ENCODE measurements around the gene UBTD2. TPM values are rescaled to one million over a fixed set of nuclear protein-coding genes. Genes with fewer than 3 reads are reported as not detected.

UBTD2 gene
- total RNA-seq, 2 donors from 2014 or later, result 16.1 to 17.8 TPM

DNA sequence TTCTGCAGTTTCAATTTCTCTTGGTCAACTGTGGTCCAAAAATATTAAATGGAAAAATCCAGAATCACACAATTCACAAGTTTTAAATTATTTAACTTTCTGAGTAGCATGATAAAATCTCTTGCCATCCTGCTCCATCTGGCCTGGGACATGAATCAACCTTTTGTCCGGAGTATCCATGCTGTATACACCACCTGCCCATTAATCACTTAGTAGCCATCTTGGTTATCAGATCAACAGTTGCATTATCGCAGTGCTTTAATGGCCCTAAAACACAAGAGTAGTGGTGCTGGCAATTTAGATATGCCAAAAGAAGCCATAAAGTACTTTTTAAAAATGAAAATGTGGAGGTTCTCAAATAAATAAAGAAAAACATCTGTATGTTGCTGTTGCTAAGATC lies 64.3 kb downstream of the UBTD2 start:
- no peak for TF ChIP-seq CTCF (IDR thresholded peaks at IDR 0.05)
- ATAC-seq (ENCODE audit: insufficient number of reproducible peaks, low FRiP score, low read depth), result no peak

GRCh38 chr5:172216345-172216744 lies 67.2 kb downstream of the UBTD2 start:
- Histone ChIP-seq H3K27ac (no peak overlapping the region), H3K27me3 (replicated peaks; ENCODE audit: insufficient read depth) (no peaks in the 10 kb centered on the region), H3K4me3 (no peak overlapping the region), H3K36me3 (peaks cover 6% of the 10 kb centered on the region), H3K4me1 (ENCODE audit: control insufficient read depth in 1 of 2, low read depth in 2 of 2) (no peaks in the 10 kb centered on the region), H3K9me3 (peaks cover 5% of the 10 kb centered on the region)
- DNase-seq (ENCODE audit: low spot score) (no peak), ATAC-seq (ENCODE audit: insufficient number of reproducible peaks, low FRiP score, low read depth) (no peak)
- no peak for TF ChIP-seq CTCF (IDR thresholded peaks at IDR 0.05)

More for the DNA sequence above, 64.3 kb downstream of the UBTD2 start:
- no peak for DNase-seq (ENCODE audit: low spot score)
- no peaks in the 10 kb centered on the region for H3K27me3 ChIP-seq (replicated peaks; ENCODE audit: insufficient read depth)
- H3K4me1 ChIP-seq (ENCODE audit: control insufficient read depth in 1 of 2, low read depth in 2 of 2), result no peaks in the 10 kb centered on the region
- H3K36me3 ChIP-seq, result peaks cover 3% of the 10 kb centered on the region
- H3K27ac ChIP-seq, result no peak overlapping the region
- no peak overlapping the region for H3K4me3 ChIP-seq
- H3K9me3 ChIP-seq, result peaks cover 5% of the 10 kb centered on the region

GRCh38 chr5:172213126-172213525 lies 70.4 kb downstream of the UBTD2 start:
- peaks cover 16% of the 10 kb centered on the region for H3K36me3 ChIP-seq
- no peak for TF ChIP-seq CTCF (IDR thresholded peaks at IDR 0.05)
- H3K9me3 ChIP-seq, result no peaks in the 10 kb centered on the region
- no peak overlapping the region for H3K4me3 ChIP-seq
- no peak overlapping the region for H3K27ac ChIP-seq
- DNase-seq (ENCODE audit: low spot score) (no peak), ATAC-seq (ENCODE audit: insufficient number of reproducible peaks, low FRiP score, low read depth) (no peak)
- H3K27me3 ChIP-seq (replicated peaks; ENCODE audit: insufficient read depth), result no peaks in the 10 kb centered on the region
- H3K4me1 ChIP-seq (ENCODE audit: control insufficient read depth in 1 of 2, low read depth in 2 of 2), result no peaks in the 10 kb centered on the region

DNA sequence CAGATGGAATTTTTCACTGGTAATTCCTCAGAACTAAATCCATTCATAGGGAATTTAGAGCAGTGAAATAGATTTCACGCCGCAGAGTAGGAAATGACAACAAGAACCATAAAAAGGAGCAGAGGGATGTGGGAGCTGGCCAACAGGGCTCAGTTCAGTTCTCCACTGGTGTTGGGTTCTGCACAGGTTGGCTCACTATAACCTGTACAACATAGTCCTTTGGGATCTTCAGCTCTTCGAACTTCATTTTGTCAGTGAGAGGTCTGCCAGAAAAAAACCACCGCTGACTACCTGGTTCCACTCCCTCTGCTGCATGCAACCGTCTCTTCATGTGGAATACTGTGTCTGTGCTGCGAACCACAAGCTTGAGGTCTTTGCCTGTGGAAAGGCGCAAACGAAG lies 71.9 kb downstream of the UBTD2 start:
- peaks cover 16% of the 10 kb centered on the region for H3K36me3 ChIP-seq
- no peak for DNase-seq (ENCODE audit: low spot score)

GRCh38 chr5:172209714-172210113 lies 73.8 kb downstream of the UBTD2 start:
- DNase-seq (ENCODE audit: low spot score) (no peak), ATAC-seq (ENCODE audit: insufficient number of reproducible peaks, low FRiP score, low read depth) (no peak)
- peaks cover 16% of the 10 kb centered on the region for H3K36me3 ChIP-seq
- TF ChIP-seq CTCF (IDR thresholded peaks at IDR 0.05), result no peak
- no peak overlapping the region for H3K27ac ChIP-seq
- no peaks in the 10 kb centered on the region for H3K9me3 ChIP-seq
- no peaks in the 10 kb centered on the region for H3K27me3 ChIP-seq (replicated peaks; ENCODE audit: insufficient read depth)
- H3K4me1 ChIP-seq (ENCODE audit: control insufficient read depth in 1 of 2, low read depth in 2 of 2), result no peaks in the 10 kb centered on the region
- no peak overlapping the region for H3K4me3 ChIP-seq

More for the DNA sequence above, 71.9 kb downstream of the UBTD2 start:
- Histone ChIP-seq H3K4me3 (no peak overlapping the region), H3K9me3 (no peaks in the 10 kb centered on the region), H3K4me1 (ENCODE audit: control insufficient read depth in 1 of 2, low read depth in 2 of 2) (no peaks in the 10 kb centered on the region), H3K27ac (no peak overlapping the region), H3K27me3 (replicated peaks; ENCODE audit: insufficient read depth) (no peaks in the 10 kb centered on the region)
- no peak for TF ChIP-seq CTCF (IDR thresholded peaks at IDR 0.05)
- ATAC-seq (ENCODE audit: insufficient number of reproducible peaks, low FRiP score, low read depth), result no peak

Data from thoracic aorta (tissue), 2 donors.